HepG2 (cell line): ENCODE measurements around the gene UBAC2. TPM values are rescaled to one million over a fixed set of nuclear protein-coding genes. Genes with fewer than 3 reads are reported as not detected.
A peak's percentile ranks its signal among the peaks of the same experiment; 100 is the strongest.

Experiments
- CBX1 ChIP-seq: IDR thresholded peaks from one replicate; pipeline ENCODE4 v1.6.1; 2016; ENCODE audit warnings: antibody characterized with exemption, low read depth
- FOXA3 ChIP-seq: IDR thresholded peaks from 2 replicates; pipeline ENCODE4 v1.6.1; 2016; ENCODE audit warnings: missing genetic modification reagents, missing compliant biosample characterization
- KDM3A ChIP-seq: IDR thresholded peaks from 2 replicates; pipeline ENCODE4 v1.6.1; 2018; ENCODE audit warnings: low read depth, missing compliant biosample characterization
- KIAA2018 ChIP-seq: sonication (generic); formaldehyde crosslinking; IDR thresholded peaks from 2 replicates; pipeline ENCODE4 v1.5.0; 2020; ENCODE audit warnings: mild to moderate bottlenecking, missing genetic modification reagents, borderline replicate concordance
- KLF6 ChIP-seq: IDR thresholded peaks from 2 replicates; pipeline ENCODE4 v1.8.0; 2016; ENCODE audit warnings: missing biosample characterization, missing genetic modification reagents
- LCORL ChIP-seq, 2 experiments: fragments of 450-650 bp in 1 of 2; sonication (generic) in 1 of 2; formaldehyde crosslinking in 1 of 2; IDR thresholded peaks; 2 replicates each; pipeline versions ENCODE4 v1.5.0 to v1.6.1; 2017 to 2020; ENCODE audit warnings: antibody characterized with exemption in 1 of 2, missing genetic modification reagents in 1 of 2
- MED8 ChIP-seq: sonication (generic); formaldehyde crosslinking; IDR thresholded peaks from 2 replicates; pipeline ENCODE4 v1.8.1; 2023; ENCODE audit warnings: mild to moderate bottlenecking, missing genetic modification reagents; ENCODE audit not compliant: insufficient replicate concordance
- MTA1 ChIP-seq: sonication (generic); formaldehyde crosslinking; IDR thresholded peaks from 2 replicates; pipeline ENCODE4 v1.4.0; 2020; ENCODE audit warnings: missing genetic modification reagents, mild to moderate bottlenecking, borderline replicate concordance
- MYNN ChIP-seq: sonication (generic); formaldehyde crosslinking; IDR thresholded peaks from 2 replicates; pipeline ENCODE4 v1.4.0; 2020; ENCODE audit warnings: mild to moderate bottlenecking, low read depth, missing genetic modification reagents
- NONO ChIP-seq, 2 experiments: fragments of 450-650 bp in 1 of 2; sonication (generic) in 1 of 2; formaldehyde crosslinking in 1 of 2; IDR thresholded peaks in 1 of 2; conservative IDR thresholded peaks in 1 of 2; 2 replicates each; pipeline versions ENCODE4 v1.6.1 to v1.8.0; 2017 to 2022; ENCODE audit warnings: mild to moderate bottlenecking in 1 of 2, missing genetic modification reagents in 1 of 2, moderate library complexity in 1 of 2
- NR0B2 ChIP-seq: sonication (generic); formaldehyde crosslinking; IDR thresholded peaks from 2 replicates; pipeline ENCODE4 v1.4.0; 2020; ENCODE audit warnings: mild to moderate bottlenecking, missing genetic modification reagents
- ONECUT2 ChIP-seq: sonication (generic); formaldehyde crosslinking; IDR thresholded peaks from 2 replicates; pipeline ENCODE4 v1.4.0; 2020; ENCODE audit warnings: missing genetic modification reagents
- SETDB1 ChIP-seq: sonication (generic); formaldehyde crosslinking; IDR thresholded peaks from 2 replicates; pipeline ENCODE4 v1.5.1; 2020; ENCODE audit warnings: missing genetic modification reagents, mild to moderate bottlenecking, borderline replicate concordance
- TP53 ChIP-seq: sonication (generic); formaldehyde crosslinking; conservative IDR thresholded peaks from 2 replicates; pipeline ENCODE4 v1.4.0; 2020; ENCODE audit warnings: missing genetic modification reagents
- ZNF256 ChIP-seq: sonication (generic); formaldehyde crosslinking; conservative IDR thresholded peaks from 2 replicates; pipeline ENCODE4 v1.4.0; 2020; ENCODE audit warnings: missing genetic modification reagents
- ZNF75D ChIP-seq: sonication (generic); formaldehyde crosslinking; IDR thresholded peaks from 2 replicates; pipeline ENCODE4 v1.8.1; 2023; ENCODE audit warnings: missing genetic modification reagents, mild to moderate bottlenecking, borderline replicate concordance
- ZNF784 ChIP-seq: sonication (generic); formaldehyde crosslinking; IDR thresholded peaks from 2 replicates; pipeline ENCODE4 v1.5.1; 2020; ENCODE audit warnings: missing genetic modification reagents, mild to moderate bottlenecking, borderline replicate concordance
- polyA plus RNA-seq, 8 experiments: library from polyadenylated mRNA; depleted of rRNA in 3 of 8; stranded (reverse) in 7 of 8; unstranded in 1 of 8; fragments of >200 nt; fragmentation: Illumina TruSeq in 4 of 8; extraction: Trizol in 4 of 8; gene quantifications; 2 replicates each; pipeline versions ENCODE4 v1.2.1 to v1.2.3, GENCODE V29; 2011 to 2016; ENCODE audit warnings: low read depth in 4 of 8, missing spikeins in 1 of 8, mixed read lengths in 1 of 8; ENCODE audit not compliant: insufficient read depth in 1 of 8
- total RNA-seq, 5 experiments: library from RNA; depleted of rRNA; stranded (reverse); fragments of >200 nt; fragmentation: Illumina TruSeq; extraction: Trizol; gene quantifications; 2 replicates each; pipeline ENCODE4 v1.2.3, GENCODE V29; 2016; ENCODE audit warnings: low read depth in 1 of 5
- TF ChIP-seq, protein P1 (sequence below): sonication (generic); formaldehyde crosslinking; IDR thresholded peaks from 2 replicates; pipeline ENCODE4 v1.5.0; 2020; ENCODE audit warnings: missing genetic modification reagents, mild to moderate bottlenecking, borderline replicate concordance

Gene UBAC2
- total and polyA plus RNA-seq, 2 of the 13 experiments (the other 11 are each of a cell fraction or from before 2014, with no cell fraction given): 61.3 to 80.8 TPM

DNA sequence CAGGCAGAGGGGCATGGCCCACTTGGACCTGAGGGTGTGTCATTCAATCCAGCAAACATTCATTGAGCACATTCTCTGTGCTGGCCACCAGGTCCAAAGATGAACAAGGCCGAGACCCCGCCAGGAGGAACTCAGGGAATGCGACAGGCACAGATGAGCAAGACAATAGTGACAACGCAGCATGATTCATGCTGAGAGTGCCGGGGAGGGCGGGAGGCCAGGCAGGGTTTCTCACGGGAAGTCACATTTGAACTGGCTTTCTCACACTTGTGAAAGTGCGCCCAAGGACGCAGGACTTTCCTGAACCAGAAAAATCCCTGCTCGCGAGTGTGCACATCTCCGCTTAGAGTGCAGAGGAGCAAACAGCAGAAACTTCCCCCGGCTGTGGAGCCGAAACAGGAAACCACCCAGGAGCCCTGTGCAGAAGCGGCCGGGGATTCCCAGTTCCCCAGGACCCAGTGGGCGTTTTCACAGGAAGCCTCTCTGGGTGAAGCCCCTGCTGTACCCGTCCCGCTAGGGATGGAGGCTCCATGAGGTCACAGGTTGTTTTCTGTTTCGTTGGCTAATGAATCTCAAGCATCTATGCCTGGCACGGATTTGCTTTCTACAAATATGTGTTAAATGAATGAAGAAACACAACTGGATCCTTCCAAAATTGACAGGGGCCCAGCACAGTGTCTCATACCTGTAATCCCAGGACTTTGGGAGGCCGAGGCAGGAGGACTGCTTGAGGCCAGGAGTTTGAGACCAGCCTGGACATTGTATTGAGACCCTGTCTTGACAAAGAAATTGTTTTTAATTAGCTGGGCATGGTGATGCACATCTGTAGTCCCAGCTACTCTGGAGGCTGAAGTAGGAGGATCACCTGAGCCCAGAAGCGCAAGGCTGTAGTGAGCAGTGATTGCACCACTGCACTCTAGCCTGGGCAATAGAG is 232.2 kb downstream of the UBAC2 start (continued):
- no peak for TF ChIP-seq MYNN (CRISPR knock-in tag)
- TF ChIP-seq ONECUT2 (CRISPR knock-in tag): no peak
- no peak for TF ChIP-seq KDM3A
- TF ChIP-seq NONO (IDR thresholded peaks at IDR 0.05): no peak
- TF ChIP-seq NONO (CRISPR knock-in tag; conservative IDR thresholded peaks at IDR 0.05): no peak
- no peak for TF ChIP-seq MTA1 (CRISPR knock-in tag)
- TF ChIP-seq FOXA3 (CRISPR knock-in tag): no peak
- TF ChIP-seq CBX1: no peak
- no peak for TF ChIP-seq SETDB1 (CRISPR knock-in tag)
- no peak for TF ChIP-seq TP53 (CRISPR knock-in tag)
- TF ChIP-seq, protein P1, sequence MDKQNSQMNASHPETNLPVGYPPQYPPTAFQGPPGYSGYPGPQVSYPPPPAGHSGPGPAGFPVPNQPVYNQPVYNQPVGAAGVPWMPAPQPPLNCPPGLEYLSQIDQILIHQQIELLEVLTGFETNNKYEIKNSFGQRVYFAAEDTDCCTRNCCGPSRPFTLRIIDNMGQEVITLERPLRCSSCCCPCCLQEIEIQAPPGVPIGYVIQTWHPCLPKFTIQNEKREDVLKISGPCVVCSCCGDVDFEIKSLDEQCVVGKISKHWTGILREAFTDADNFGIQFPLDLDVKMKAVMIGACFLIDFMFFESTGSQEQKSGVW (CRISPR knock-in tag): no peak
- TF ChIP-seq ZNF75D (CRISPR knock-in tag): no peak
- TF ChIP-seq KIAA2018 (CRISPR knock-in tag): no peak
- TF ChIP-seq NR0B2 (CRISPR knock-in tag): no peak
- TF ChIP-seq KLF6 (CRISPR knock-in tag): no peak
- TF ChIP-seq LCORL (IDR thresholded peaks at IDR 0.05): no peak
- 0 out of 2 replicates have a peak, but pooled peaks have one; percentile 31 for TF ChIP-seq LCORL (CRISPR knock-in tag; IDR thresholded peaks at IDR 0.05)
- TF ChIP-seq ZNF256 (CRISPR knock-in tag): no peak
- no peak for TF ChIP-seq MED8 (CRISPR knock-in tag)
- TF ChIP-seq ZNF784: 0 out of 2 replicates have a peak, but pooled peaks have one; percentile 28
